Measurements from ENCODE around the gene SPEF2. TPM values are rescaled to one million over a fixed set of nuclear protein-coding genes. Genes with fewer than 3 reads are reported as not detected.
A peak's percentile ranks its signal among the peaks of the same experiment; 100 is the strongest.
"Not testable (repeated sequence)": the region's sequence is repeated elsewhere in the genome, so short reads cannot be mapped to it uniquely, and the experiment has no call there.

The SPEF2 gene
- total and polyA plus RNA-seq, 8 donors, result 4.1 to 11.8 (median 6.2) TPM

DNA sequence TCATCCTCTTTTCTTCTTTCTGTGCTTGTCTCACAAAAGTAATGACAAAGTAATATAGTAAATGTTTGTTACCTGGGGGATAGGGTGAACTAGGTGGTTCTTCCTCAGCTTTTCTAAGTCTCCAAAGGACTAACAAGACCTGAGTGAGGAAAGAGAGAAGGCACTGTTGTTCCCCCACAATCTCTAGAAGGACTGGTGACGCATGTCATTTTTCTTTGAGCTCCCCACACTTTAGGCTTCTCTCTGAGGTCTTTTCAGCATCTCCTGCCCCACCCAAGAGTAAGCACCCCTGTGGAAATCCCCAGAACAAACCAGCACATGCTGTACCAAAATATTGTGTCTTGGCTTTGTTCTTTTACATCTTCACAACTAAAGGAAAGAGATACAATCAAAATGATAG, 236.6 kb downstream of the SPEF2 start:
- TF ChIP-seq CTCF (IDR thresholded peaks at IDR 0.05), result no peak
- intact Hi-C loops (cut with DNase I), result no loop called here

GRCh38 chr5:35855187-35855586, 237.5 kb downstream of the SPEF2 start:
- H3K36me3 ChIP-seq, result no peaks in the 10 kb centered on the region
- no peak for ATAC-seq
- H3K9me3 ChIP-seq, result no peaks in the 10 kb centered on the region
- no peak overlapping the region for H3K4me3 ChIP-seq
- DNase-seq, result no peak
- TF ChIP-seq CTCF (IDR thresholded peaks at IDR 0.05), result no peak
- 42 to 67% methylated on average over 1 of the region's 1 CpG for WGBS, 2 donors
- intact Hi-C loops (cut with DNase I), result no loop called here
- no peak overlapping the region for H3K27ac ChIP-seq
- H3K4me1 ChIP-seq, result no peaks in the 10 kb centered on the region
- FAIRE-seq, result no peak
- no peaks in the 10 kb centered on the region for H3K27me3 ChIP-seq

More for the DNA sequence above, 236.6 kb downstream of the SPEF2 start:
- WGBS, 2 donors, result 58 to 88% methylated on average over 1 of the region's 1 CpG
- H3K27ac ChIP-seq, result no peak overlapping the region
- ATAC-seq, result no peak
- no peaks in the 10 kb centered on the region for H3K27me3 ChIP-seq
- FAIRE-seq, result no peak
- H3K36me3 ChIP-seq, result no peaks in the 10 kb centered on the region
- no peak for DNase-seq
- no peaks in the 10 kb centered on the region for H3K4me1 ChIP-seq
- no peak overlapping the region for H3K4me3 ChIP-seq
- H3K9me3 ChIP-seq, result no peaks in the 10 kb centered on the region

- DNase-seq; H3K27ac ChIP-seq; H3K4me1 ChIP-seq; FAIRE-seq; H3K27me3 ChIP-seq; H3K4me3 ChIP-seq; intact Hi-C loops (cut with DNase I); H3K9me3 ChIP-seq; H3K36me3 ChIP-seq; ATAC-seq: not testable (repeated sequence)
- WGBS, 2 donors, result 88 to 95% methylated on average over 5 of the region's 5 CpGs
Measured at GRCh38 chr5:35856186-35856764, 238.6 kb downstream of the SPEF2 start.

- FAIRE-seq (no peak), DNase-seq (no peak), ATAC-seq (peak in 2 of 4 donors; percentile 52 to 62)
- no peak for TF ChIP-seq CTCF (IDR thresholded peaks at IDR 0.05)
- Histone ChIP-seq H3K9me3 (no peaks in the 10 kb centered on the region), H3K27ac (no peak within 1 kb of the TSS), H3K27me3 (no peaks in the 10 kb centered on the region), H3K4me1 (no peaks in the 10 kb centered on the region), H3K36me3 (no peaks in the 10 kb centered on the region), H3K4me3 (no peak within 1 kb of the TSS)
- intact Hi-C loops (cut with DNase I), result no loop called here
- 25 to 49% methylated on average over 1 of the region's 1 CpG for WGBS, 2 donors
Measured at GRCh38 chr5:35856765-35857351, 239.2 kb downstream of the SPEF2 start, which contains the start of gene IL7R. Gene IL7R, plus strand, starts transcription at chr5:35856891. Its CDS starts 87 bp downstream, at chr5:35856978.

DNA sequence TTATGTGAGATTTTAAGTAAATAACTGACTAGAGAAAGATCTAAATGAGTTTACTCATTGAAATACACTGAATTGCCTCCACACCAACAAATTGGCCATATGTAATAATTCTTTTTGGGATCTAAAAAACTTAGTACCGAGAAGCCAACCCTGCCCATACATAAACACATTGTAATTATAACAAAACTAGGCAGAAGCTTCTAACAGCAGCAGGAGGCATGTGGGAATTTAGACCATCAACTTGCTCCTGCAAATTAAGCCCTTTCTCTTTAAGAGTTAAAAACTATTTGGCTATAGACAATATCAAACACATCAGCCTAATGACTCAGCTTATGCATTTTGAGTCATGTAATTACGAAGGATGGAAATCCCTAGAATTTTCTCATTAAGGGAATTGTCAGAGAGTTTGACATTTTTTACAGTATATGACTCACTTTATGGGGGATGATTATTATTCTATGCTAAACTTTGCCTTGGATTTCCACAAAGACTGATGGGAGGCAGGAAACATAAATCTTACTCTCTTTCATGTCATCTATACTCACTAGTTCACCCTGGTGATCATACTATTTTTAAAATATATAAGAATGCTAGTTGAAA, 240.0 kb downstream of the SPEF2 start:
- no peaks in the 10 kb centered on the region for H3K36me3 ChIP-seq
- H3K9me3 ChIP-seq, result no peaks in the 10 kb centered on the region
- WGBS, 2 donors, result 51 to 67% methylated on average over 2 of the region's 2 CpGs
- ATAC-seq (no peak), FAIRE-seq (no peak), DNase-seq (no peak)
- no peaks in the 10 kb centered on the region for H3K27me3 ChIP-seq
- H3K4me1 ChIP-seq, result no peaks in the 10 kb centered on the region
- H3K27ac ChIP-seq, result no peak overlapping the region
- TF ChIP-seq CTCF (IDR thresholded peaks at IDR 0.05), result no peak
- intact Hi-C loops (cut with DNase I), result no loop called here
- H3K4me3 ChIP-seq, result no peak overlapping the region

Data from pancreas (tissue), 10 donors.